ENCODE data around the gene HP1BP3. TPM values are rescaled to one million over a fixed set of nuclear protein-coding genes. Genes with fewer than 3 reads are reported as not detected.

The HP1BP3 gene
- total and polyA plus RNA-seq, 2 experiments from 2014 or later = 118 to 171 TPM

- DNase-seq (ENCODE audit: low spot score) = no peak
- Histone ChIP-seq H3K4me3 (no peak overlapping the region), H3K79me2 (no peaks in the 10 kb centered on the region), H3K9me3 (ENCODE audit: low read depth) (no peaks in the 10 kb centered on the region), H3K27me3 (peaks cover 18% of the 10 kb centered on the region), H3K9me2 (replicated peaks; ENCODE audit: insufficient read depth) (no peaks in the 10 kb centered on the region), H4K20me1 (ENCODE audit: insufficient read depth, poor library complexity, severe bottlenecking) (no peaks in the 10 kb centered on the region), H2AFZ (no peak overlapping the region), H3K27ac (no peak overlapping the region), H3K4me1 (ENCODE audit: insufficient read depth) (no peaks in the 10 kb centered on the region), H3K36me3 (replicated peaks; ENCODE audit: insufficient read depth, low read depth) (no peaks in the 10 kb centered on the region), H3K4me2 (no peak overlapping the region)
- WGBS (ENCODE audit: low lambda C conversion rate, missing lambda C conversion rate) = 85% methylated on average over 29 of the region's 29 CpGs
- TF ChIP-seq EZH2phosphoT487 (IDR thresholded peaks at IDR 0.05; ENCODE audit: low read depth, severe bottlenecking, unreplicated experiment) (no peak), CTCF (IDR thresholded peaks at IDR 0.05; ENCODE audit: poor library complexity) (no peak), EZH2 (IDR thresholded peaks at IDR 0.05; ENCODE audit: borderline replicate concordance) (no peak)
Measured at GRCh38 chr1:20725189-20726117, 61.7 kb downstream of the HP1BP3 start.

DNA sequence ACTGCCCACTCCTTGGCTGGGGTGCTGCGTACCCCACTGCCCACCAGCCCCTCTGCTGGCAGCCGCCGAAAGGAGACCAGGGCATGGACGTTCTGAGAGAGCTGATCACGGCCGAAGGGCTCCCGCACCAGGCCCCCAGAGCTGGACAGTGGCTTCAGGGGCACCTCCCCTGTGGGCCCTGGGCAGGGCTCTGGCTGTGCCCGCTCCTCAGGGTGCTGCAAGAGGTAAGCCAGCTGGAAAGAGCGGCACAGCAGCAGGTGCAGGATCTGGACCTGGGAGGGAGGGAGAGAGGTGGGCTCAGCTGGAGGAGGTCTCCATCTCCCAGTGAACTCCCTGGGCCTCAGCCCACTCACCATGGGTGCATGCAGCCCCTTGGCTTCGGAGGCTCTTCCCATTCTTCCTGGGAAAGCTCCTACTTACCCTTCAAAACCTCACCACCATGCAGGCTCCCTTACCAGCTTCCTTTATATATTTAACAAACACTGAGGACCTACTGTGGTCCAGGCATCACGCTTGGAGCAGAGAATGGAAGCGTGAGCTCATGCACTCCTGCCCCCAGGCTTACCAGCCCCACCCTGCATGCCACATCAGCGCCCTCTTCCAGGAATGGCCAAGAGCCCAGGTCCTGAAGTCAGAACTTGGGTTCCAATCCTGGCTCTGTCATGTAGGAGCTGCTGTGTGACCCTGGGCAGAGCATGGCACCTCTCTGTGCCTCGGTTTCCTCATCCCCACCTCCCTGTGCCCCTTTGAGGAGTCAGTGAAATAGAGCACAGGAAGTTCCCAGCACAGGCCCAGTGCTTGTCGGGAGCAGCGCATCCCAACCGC is 62.5 kb downstream of the HP1BP3 start:
- H2AFZ ChIP-seq = no peak overlapping the region
- 94% methylated on average over 17 of the region's 17 CpGs for WGBS (ENCODE audit: low lambda C conversion rate, missing lambda C conversion rate)

More for the DNA sequence above, 62.5 kb downstream of the HP1BP3 start:
- no peaks in the 10 kb centered on the region for H3K9me2 ChIP-seq (replicated peaks; ENCODE audit: insufficient read depth)
- no peak for TF ChIP-seq EZH2phosphoT487 (IDR thresholded peaks at IDR 0.05; ENCODE audit: low read depth, severe bottlenecking, unreplicated experiment)
- TF ChIP-seq CTCF (IDR thresholded peaks at IDR 0.05; ENCODE audit: poor library complexity) = no peak
- no peak for TF ChIP-seq EZH2 (IDR thresholded peaks at IDR 0.05; ENCODE audit: borderline replicate concordance)
- no peaks in the 10 kb centered on the region for H3K79me2 ChIP-seq
- no peaks in the 10 kb centered on the region for H3K4me1 ChIP-seq (ENCODE audit: insufficient read depth)
- H3K4me2 ChIP-seq = no peak overlapping the region
- no peak overlapping the region for H3K4me3 ChIP-seq
- no peaks in the 10 kb centered on the region for H3K9me3 ChIP-seq (ENCODE audit: low read depth)
- peaks cover 16% of the 10 kb centered on the region for H3K27me3 ChIP-seq
- no peak for DNase-seq (ENCODE audit: low spot score)
- H4K20me1 ChIP-seq (ENCODE audit: insufficient read depth, poor library complexity, severe bottlenecking) = no peaks in the 10 kb centered on the region
- H3K36me3 ChIP-seq (replicated peaks; ENCODE audit: insufficient read depth, low read depth) = no peaks in the 10 kb centered on the region
- no peak overlapping the region for H3K27ac ChIP-seq

Data from hepatocyte (in vitro differentiated cells).